ENCODE measurements around the gene VWA2.
"Not testable (repeated sequence)": the region's sequence is repeated elsewhere in the genome, so short reads cannot be mapped to it uniquely, and the experiment has no call there.

VWA2 gene

GRCh38 chr10:114320249-114321116 is 81.4 kb downstream of the VWA2 start:
- DNase-seq (ENCODE audit: low spot score): no peak

- DNase-seq (ENCODE audit: low spot score): no peak
Observed at GRCh38 chr10:114322344-114322743, 83.3 kb downstream of the VWA2 start.

GRCh38 chr10:114323023-114323422 is 84.0 kb downstream of the VWA2 start:
- DNase-seq (ENCODE audit: low spot score): no peak

- DNase-seq (ENCODE audit: low spot score): no peak
Observed at GRCh38 chr10:114326795-114327194, 87.7 kb downstream of the VWA2 start.

- DNase-seq (ENCODE audit: low spot score): no peak
Observed at GRCh38 chr10:114327537-114328440, 88.7 kb downstream of the VWA2 start.

GRCh38 chr10:114328441-114328812 is 89.4 kb downstream of the VWA2 start:
- no peak for DNase-seq (ENCODE audit: low spot score)

GRCh38 chr10:114328874-114329273 is 89.8 kb downstream of the VWA2 start:
- no peak for DNase-seq (ENCODE audit: low spot score)

- no peak for DNase-seq (ENCODE audit: low spot score)
Observed at GRCh38 chr10:114329634-114330365, 90.7 kb downstream of the VWA2 start.

- no peak for DNase-seq (ENCODE audit: low spot score)
Observed at GRCh38 chr10:114332301-114333192, 93.5 kb downstream of the VWA2 start.

- DNase-seq (ENCODE audit: low spot score): not testable (repeated sequence)
Observed at GRCh38 chr10:114333441-114333840, 94.4 kb downstream of the VWA2 start.

- DNase-seq (ENCODE audit: low spot score): no peak
Observed at GRCh38 chr10:114334301-114334700, 95.2 kb downstream of the VWA2 start.

- DNase-seq (ENCODE audit: low spot score): no peak
Observed at GRCh38 chr10:114335614-114336013, 96.6 kb downstream of the VWA2 start.

- no peak for DNase-seq (ENCODE audit: low spot score)
Observed at GRCh38 chr10:114336823-114337509, 97.9 kb downstream of the VWA2 start.

GRCh38 chr10:114337510-114338462 is 98.7 kb downstream of the VWA2 start:
- no peak for DNase-seq (ENCODE audit: low spot score)

GRCh38 chr10:114340816-114341215 is 101.8 kb downstream of the VWA2 start:
- no peak for DNase-seq (ENCODE audit: low spot score)

All from germinal center (tissue), 1 donor.